Measurements from ENCODE around the gene RPRD1A. TPM values are rescaled to one million over a fixed set of nuclear protein-coding genes. Genes with fewer than 3 reads are reported as not detected.
"Not testable (repeated sequence)": the region's sequence is repeated elsewhere in the genome, so short reads cannot be mapped to it uniquely, and the experiment has no call there.

The RPRD1A gene
- total RNA-seq, 2 experiments from 2014 or later = 27.9 to 32.1 TPM

GRCh38 chr18:36099311-36099710 lies 32.0 kb upstream of the RPRD1A start:
- ChIA-PET CTCF (interaction anchor here (0.5 to 3.6 kb wide), 6 partner anchors 18 to 701 kb away, joined by 3 to 19 read pairs (median 4); no protein-coding TSS in a partner anchor), POLR2A (no interaction called here)
- ATAC-seq (no peak), DNase-seq (no peak)
- intact Hi-C loops (cut with DNase I, micrococcal nuclease) = loop anchor here (5.0 kb wide), 2 partner anchors 473 to 563 kb away; no protein-coding TSS in a partner anchor
- Mint-ChIP-seq H3K9me3 (ENCODE audit: low read depth) (no peaks in the 10 kb centered on the region), H3K36me3 (ENCODE audit: low read depth) (no peaks in the 10 kb centered on the region), H3K4me3 (no peak overlapping the region), H3K27me3 (peaks cover 2% of the 10 kb centered on the region), H3K27ac (no peak overlapping the region), H3K4me1 (peaks cover 2% of the 10 kb centered on the region)

- Mint-ChIP-seq H3K27ac (no peak overlapping the region), H3K27me3 (peaks cover 2% of the 10 kb centered on the region), H3K9me3 (ENCODE audit: low read depth) (no peaks in the 10 kb centered on the region), H3K36me3 (ENCODE audit: low read depth) (no peaks in the 10 kb centered on the region), H3K4me1 (peaks cover 3% of the 10 kb centered on the region), H3K4me3 (no peak overlapping the region)
- ChIA-PET CTCF (interaction anchor here (1.0 to 3.6 kb wide), 3 partner anchors 15 to 187 kb away, joined by 3 to 25 read pairs (median 19); no protein-coding TSS in a partner anchor), POLR2A (no interaction called here)
- no peak for ATAC-seq
- no peak for DNase-seq
- intact Hi-C loops (cut with DNase I, micrococcal nuclease) = loop anchor here (1.0 to 5.0 kb wide), 6 partner anchors 80 to 565 kb away; no protein-coding TSS in a partner anchor
Measured at GRCh38 chr18:36096955-36097354, 29.6 kb upstream of the RPRD1A start.

GRCh38 chr18:36095936-36096519 lies 28.7 kb upstream of the RPRD1A start:
- no peaks in the 10 kb centered on the region for H3K9me3 Mint-ChIP-seq (ENCODE audit: low read depth)
- CTCF ChIA-PET = interaction anchor here (0.5 to 3.2 kb wide), 29 partner anchors 10 to 1115 kb away, joined by 3 to 25 read pairs (median 4); no protein-coding TSS in a partner anchor
- H3K36me3 Mint-ChIP-seq (ENCODE audit: low read depth) = no peaks in the 10 kb centered on the region
- H3K4me1 Mint-ChIP-seq = peaks cover 3% of the 10 kb centered on the region
- POLR2A ChIA-PET = interaction anchor here (0.7 kb wide), 1 partner anchor 105 kb away, joined by 5 read pairs; no protein-coding TSS in a partner anchor
- H3K4me3 Mint-ChIP-seq = no peak overlapping the region
- ATAC-seq (peak; percentile 49), DNase-seq (no peak)
- H3K27ac Mint-ChIP-seq = no peak overlapping the region
- intact Hi-C loops (cut with DNase I, micrococcal nuclease) = loop anchor here (1.0 to 5.0 kb wide), 6 partner anchors 79 to 566 kb away; no protein-coding TSS in a partner anchor
- H3K27me3 Mint-ChIP-seq = no peaks in the 10 kb centered on the region

GRCh38 chr18:36094431-36094830 lies 27.1 kb upstream of the RPRD1A start:
- Mint-ChIP-seq H3K36me3 (ENCODE audit: low read depth) (no peaks in the 10 kb centered on the region), H3K4me3 (no peak overlapping the region), H3K27me3 (no peaks in the 10 kb centered on the region), H3K4me1 (peaks cover 3% of the 10 kb centered on the region), H3K27ac (no peak overlapping the region), H3K9me3 (ENCODE audit: low read depth) (no peaks in the 10 kb centered on the region)
- intact Hi-C loops (cut with DNase I, micrococcal nuclease) = no loop called here
- DNase-seq = no peak
- ChIA-PET CTCF (interaction anchor here (1.0 to 3.2 kb wide), 5 partner anchors 31 to 473 kb away, joined by 3 to 25 read pairs (median 3); no protein-coding TSS in a partner anchor), POLR2A (no interaction called here)
- no peak for ATAC-seq

- H3K27ac Mint-ChIP-seq; POLR2A ChIA-PET; H3K4me3 Mint-ChIP-seq; H3K4me1 Mint-ChIP-seq; H3K27me3 Mint-ChIP-seq; H3K36me3 Mint-ChIP-seq (ENCODE audit: low read depth); intact Hi-C loops (cut with DNase I, micrococcal nuclease); DNase-seq; ATAC-seq; H3K9me3 Mint-ChIP-seq (ENCODE audit: low read depth): not testable (repeated sequence)
- CTCF ChIA-PET = interaction anchor here (0.7 to 1.3 kb wide), 3 partner anchors 21 to 192 kb away, joined by 3 to 7 read pairs (median 3); no protein-coding TSS in a partner anchor
Measured at GRCh38 chr18:36092116-36092515, 24.8 kb upstream of the RPRD1A start.

GRCh38 chr18:36089001-36089400 lies 21.6 kb upstream of the RPRD1A start:
- ChIA-PET CTCF (no interaction called here), POLR2A (no interaction called here)
- ATAC-seq = no peak
- Mint-ChIP-seq H3K4me3 (no peak overlapping the region), H3K27ac (no peak overlapping the region), H3K4me1 (peaks cover 4% of the 10 kb centered on the region), H3K36me3 (ENCODE audit: low read depth) (no peaks in the 10 kb centered on the region), H3K27me3 (no peaks in the 10 kb centered on the region), H3K9me3 (ENCODE audit: low read depth) (peaks cover 3% of the 10 kb centered on the region)
- DNase-seq = no peak
- intact Hi-C loops (cut with DNase I, micrococcal nuclease) = no loop called here

GRCh38 chr18:36088256-36088655 lies 20.9 kb upstream of the RPRD1A start:
- DNase-seq (no peak), ATAC-seq (no peak)
- H3K27ac Mint-ChIP-seq = no peak overlapping the region
- CTCF ChIA-PET = no interaction called here
- POLR2A ChIA-PET = no interaction called here
- H3K9me3 Mint-ChIP-seq (ENCODE audit: low read depth) = peaks cover 4% of the 10 kb centered on the region
- no peaks in the 10 kb centered on the region for H3K27me3 Mint-ChIP-seq
- intact Hi-C loops (cut with DNase I, micrococcal nuclease) = no loop called here
- H3K36me3 Mint-ChIP-seq (ENCODE audit: low read depth) = no peaks in the 10 kb centered on the region
- H3K4me3 Mint-ChIP-seq = no peak overlapping the region
- peaks cover 8% of the 10 kb centered on the region for H3K4me1 Mint-ChIP-seq

- POLR2A ChIA-PET = no interaction called here
- intact Hi-C loops (cut with DNase I, micrococcal nuclease) = no loop called here
Measured at GRCh38 chr18:36086186-36086585, 18.8 kb upstream of the RPRD1A start.

GRCh38 chr18:36085195-36085594 lies 17.8 kb upstream of the RPRD1A start:
- intact Hi-C loops (cut with DNase I, micrococcal nuclease) = no loop called here
- Mint-ChIP-seq H3K9me3 (ENCODE audit: low read depth) (peaks cover 11% of the 10 kb centered on the region), H3K36me3 (ENCODE audit: low read depth) (no peaks in the 10 kb centered on the region), H3K27ac (no peak overlapping the region), H3K4me3 (no peak overlapping the region), H3K27me3 (no peaks in the 10 kb centered on the region), H3K4me1 (peaks cover 5% of the 10 kb centered on the region)
- DNase-seq (no peak), ATAC-seq (no peak)
- POLR2A ChIA-PET = no interaction called here
- CTCF ChIA-PET = no interaction called here

More at GRCh38 chr18:36086186-36086585, 18.8 kb upstream of the RPRD1A start:
- Mint-ChIP-seq H3K27ac (no peak overlapping the region), H3K36me3 (ENCODE audit: low read depth) (no peaks in the 10 kb centered on the region), H3K9me3 (ENCODE audit: low read depth) (peaks cover 8% of the 10 kb centered on the region), H3K4me1 (peaks cover 5% of the 10 kb centered on the region), H3K4me3 (no peak overlapping the region), H3K27me3 (no peaks in the 10 kb centered on the region)
- ATAC-seq (no peak), DNase-seq (no peak)
- CTCF ChIA-PET = interaction anchor here (0.6 to 1.0 kb wide), 2 partner anchors 10 to 69 kb away, joined by 3 to 4 read pairs; no protein-coding TSS in a partner anchor

GRCh38 chr18:36083729-36084128 lies 16.4 kb upstream of the RPRD1A start:
- Mint-ChIP-seq H3K4me3 (no peak overlapping the region), H3K36me3 (ENCODE audit: low read depth) (no peaks in the 10 kb centered on the region), H3K27ac (no peak overlapping the region), H3K27me3 (no peaks in the 10 kb centered on the region), H3K4me1 (peaks cover 5% of the 10 kb centered on the region), H3K9me3 (ENCODE audit: low read depth) (peaks cover 16% of the 10 kb centered on the region)
- POLR2A ChIA-PET = no interaction called here
- ATAC-seq (no peak), DNase-seq (no peak)
- intact Hi-C loops (cut with DNase I, micrococcal nuclease) = no loop called here
- CTCF ChIA-PET = interaction anchor here (0.7 to 1.0 kb wide), 3 partner anchors 65 to 384 kb away, joined by 3 read pairs; no protein-coding TSS in a partner anchor

- H3K4me3 Mint-ChIP-seq; H3K36me3 Mint-ChIP-seq (ENCODE audit: low read depth); H3K27ac Mint-ChIP-seq; H3K27me3 Mint-ChIP-seq; intact Hi-C loops (cut with DNase I, micrococcal nuclease); DNase-seq; POLR2A ChIA-PET; ATAC-seq; H3K4me1 Mint-ChIP-seq: not testable (repeated sequence)
- H3K9me3 Mint-ChIP-seq (ENCODE audit: low read depth) = peaks cover 16% of the 10 kb centered on the region
- CTCF ChIA-PET = interaction anchor here (0.8 kb wide), 1 partner anchor 15 kb away, joined by 5 read pairs; no protein-coding TSS in a partner anchor
Measured at GRCh38 chr18:36081118-36081517, 13.8 kb upstream of the RPRD1A start.
